Posterior cingulate gyrus (tissue), 11 donors: ENCODE data around the gene ADGRF5.

Experiments
- DNase-seq, 10 donors: peaks; one replicate each; pipeline versions ENCODE4 v3.0.0 to v3.0.0-alpha.2; 2020 to 2021; ENCODE audit warnings: mixed read lengths in 3 of 10
- intact Hi-C: fragments of 100-400 bp; cut with DNase I; formaldehyde crosslinking; loops from one replicate; pipeline ENCODE4 v1.15.1; 2023

Gene ADGRF5

DNA sequence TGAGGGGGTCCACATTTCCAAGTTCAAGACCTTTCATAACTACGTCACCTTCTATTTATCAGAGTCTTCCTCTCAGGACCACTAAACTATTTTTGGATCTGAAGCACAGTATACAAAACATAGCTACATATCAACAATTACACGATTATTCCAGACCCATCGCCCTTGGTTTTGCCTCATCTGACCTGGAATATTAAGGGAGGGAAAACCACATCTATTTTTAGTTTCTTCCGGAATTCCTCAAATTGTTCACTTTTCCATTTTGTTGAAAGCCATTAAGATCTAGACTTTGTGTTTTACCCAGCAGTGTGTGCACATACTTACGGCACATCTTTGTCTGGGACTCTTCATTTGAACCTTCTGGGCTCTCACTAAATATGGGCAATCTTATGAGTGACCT lies 12.0 kb upstream of the ADGRF5 start:
- intact Hi-C loops = no loop called here
- no peak for DNase-seq

DNA sequence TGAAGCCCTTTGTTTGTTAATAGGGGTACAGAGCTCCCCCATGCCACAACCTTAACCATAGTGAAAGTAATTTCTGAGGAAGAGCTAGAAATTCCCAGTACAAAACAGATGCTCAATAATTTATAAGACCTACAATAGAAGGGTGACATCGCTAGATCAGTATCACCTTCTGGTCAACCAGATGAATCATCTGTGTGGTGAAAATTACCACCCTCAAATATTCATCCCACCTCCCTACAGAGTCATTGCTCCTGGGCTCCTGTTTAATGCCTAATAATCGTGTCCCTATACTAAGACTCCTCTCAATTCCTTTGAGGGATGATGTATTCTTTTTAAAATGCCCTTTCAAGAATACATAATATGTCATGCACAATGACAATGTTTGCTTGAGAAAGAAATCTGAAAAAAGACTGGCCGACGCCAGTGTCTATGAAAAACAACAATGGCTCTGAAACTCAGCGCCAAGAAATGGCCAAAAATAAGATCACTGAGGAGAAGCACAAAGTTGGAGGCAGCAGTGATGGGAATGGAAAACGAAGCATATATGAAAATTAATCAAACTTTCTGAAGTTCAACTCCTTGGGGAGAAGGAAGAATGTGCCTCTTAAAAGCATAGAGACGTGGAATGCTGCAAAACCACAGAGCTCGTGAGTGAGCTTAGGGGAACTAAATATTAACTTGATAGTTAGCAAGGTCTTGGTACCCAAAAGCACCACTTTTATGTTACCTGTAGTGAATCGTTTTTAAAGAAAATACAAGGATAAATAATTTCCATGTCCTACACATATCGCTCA lies 11.0 kb upstream of the ADGRF5 start:
- intact Hi-C loops = no loop called here
- no peak for DNase-seq

DNA sequence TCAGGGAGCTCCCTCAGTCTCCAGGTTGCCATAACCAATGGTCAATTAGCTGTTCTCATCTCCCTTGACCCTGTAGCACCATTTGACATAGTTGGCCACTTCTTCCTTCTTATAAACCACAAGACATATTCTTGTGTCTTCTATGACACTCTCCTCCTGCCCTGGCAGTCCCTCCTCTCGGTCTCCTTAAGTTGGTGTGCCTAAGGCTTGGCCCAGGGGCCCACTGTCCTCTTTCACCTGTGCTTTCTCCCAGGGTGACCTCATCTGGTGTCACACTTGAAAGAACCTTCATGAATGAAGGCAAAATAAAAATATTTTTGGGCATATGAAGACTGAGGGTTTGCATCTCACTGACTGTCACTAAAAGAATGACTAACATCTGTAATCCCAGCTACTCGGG lies 9.7 kb upstream of the ADGRF5 start:
- intact Hi-C loops = no loop called here
- no peak for DNase-seq

GRCh38 chr6:46930331-46930730 lies 8.6 kb upstream of the ADGRF5 start:
- no peak for DNase-seq
- intact Hi-C loops = no loop called here

DNA sequence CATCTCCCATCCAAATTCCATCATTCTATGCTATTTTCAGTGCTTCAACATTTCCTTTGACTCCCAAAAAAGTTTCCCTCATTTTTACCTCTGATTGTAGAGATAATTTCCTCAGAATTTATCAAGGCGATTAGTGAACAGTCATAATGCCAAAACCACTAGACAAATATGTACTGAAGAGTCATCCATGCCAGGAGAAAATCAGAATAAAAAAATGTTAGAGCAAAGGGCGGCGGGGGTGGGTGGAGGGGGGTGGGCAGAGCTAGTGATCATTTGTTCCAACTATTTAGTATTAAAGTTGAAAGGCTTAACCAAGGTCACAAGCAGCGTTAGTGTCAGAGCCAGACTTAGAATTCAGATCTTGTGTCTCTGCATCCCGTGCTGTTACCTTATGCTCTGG lies 5.3 kb upstream of the ADGRF5 start:
- intact Hi-C loops = no loop called here
- no peak for DNase-seq

GRCh38 chr6:46926481-46926880 lies 4.7 kb upstream of the ADGRF5 start:
- intact Hi-C loops = no loop called here
- DNase-seq = no peak

- intact Hi-C loops = no loop called here
- no peak for DNase-seq
These were observed 4.0 kb upstream of the ADGRF5 start for GRCh38 chr6:46925563-46926253.

- intact Hi-C loops = no loop called here
- DNase-seq = no peak
These were observed 1.7 kb upstream of the ADGRF5 start for GRCh38 chr6:46923476-46923875.

- intact Hi-C loops = no loop called here
- DNase-seq = no peak
These were observed 679 bp downstream of the ADGRF5 start for GRCh38 chr6:46921059-46921458.

DNA sequence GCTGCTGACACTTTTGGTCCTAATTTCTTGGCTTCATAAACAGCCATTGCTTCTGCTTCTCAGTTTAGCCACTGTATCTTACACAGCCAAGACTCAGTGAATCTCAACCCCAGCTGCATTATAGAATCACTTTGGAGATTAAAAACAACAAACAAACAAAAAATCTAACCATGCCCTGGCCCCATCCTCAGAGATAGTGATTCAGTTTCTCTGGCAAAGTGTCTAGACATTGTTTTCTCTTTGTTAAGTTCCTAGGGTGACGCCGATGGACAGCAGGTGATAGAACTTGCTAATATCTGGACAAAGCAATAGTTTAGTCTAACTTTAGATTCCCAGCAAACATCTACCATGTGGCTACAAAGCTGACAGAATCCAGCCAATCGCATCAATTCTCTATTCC lies 2.9 kb downstream of the ADGRF5 start:
- intact Hi-C loops = no loop called here
- no peak for DNase-seq

DNA sequence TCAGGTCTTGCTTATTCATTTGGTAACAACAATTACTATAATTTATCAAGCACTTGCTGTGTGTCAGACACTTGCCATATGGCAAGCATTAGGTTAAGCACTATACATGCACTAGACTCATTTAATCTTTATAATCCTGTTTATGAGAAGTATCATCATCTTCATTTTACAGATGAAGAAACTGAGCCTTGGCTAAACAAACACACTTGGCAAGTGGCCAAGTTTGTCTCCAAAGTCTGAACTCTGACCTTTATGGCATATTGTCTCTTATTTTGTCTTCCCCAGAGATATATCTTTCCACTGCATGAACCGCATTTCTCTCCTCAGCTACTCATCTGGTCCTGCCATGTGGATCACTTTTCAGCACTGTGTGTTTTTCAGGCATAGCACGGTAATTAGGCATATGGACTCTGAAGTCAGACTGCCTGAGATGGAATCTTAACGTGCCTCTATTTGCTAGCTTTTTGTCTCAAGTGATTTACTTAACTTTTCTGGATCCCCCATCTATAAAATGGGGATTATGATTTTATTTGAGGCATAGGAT lies 4.7 kb downstream of the ADGRF5 start:
- intact Hi-C loops = no loop called here
- no peak for DNase-seq

- intact Hi-C loops = no loop called here
These were observed 5.9 kb downstream of the ADGRF5 start for GRCh38 chr6:46915866-46916265.

DNA sequence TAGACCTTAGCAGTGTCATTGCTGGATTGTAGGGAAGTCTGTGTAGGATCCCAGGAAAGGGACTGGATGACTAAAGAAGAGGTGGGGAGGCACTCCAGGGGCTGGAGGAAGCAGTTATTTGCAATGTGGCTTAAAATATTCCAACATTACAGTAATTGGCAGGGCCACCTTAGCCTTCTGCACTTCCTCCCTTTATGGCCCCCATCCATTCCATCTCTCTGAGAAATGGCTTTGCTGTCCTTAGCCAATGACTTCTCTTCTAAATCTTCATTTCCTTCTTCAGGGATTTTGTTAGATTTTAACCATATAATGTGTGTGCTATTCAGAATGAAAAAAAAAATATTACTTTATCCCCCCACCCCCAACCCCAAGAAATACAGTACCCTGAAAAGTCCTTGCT lies 6.4 kb downstream of the ADGRF5 start:
- intact Hi-C loops = no loop called here
- no peak for DNase-seq

More at GRCh38 chr6:46915866-46916265, 5.9 kb downstream of the ADGRF5 start:
- no peak for DNase-seq

DNA sequence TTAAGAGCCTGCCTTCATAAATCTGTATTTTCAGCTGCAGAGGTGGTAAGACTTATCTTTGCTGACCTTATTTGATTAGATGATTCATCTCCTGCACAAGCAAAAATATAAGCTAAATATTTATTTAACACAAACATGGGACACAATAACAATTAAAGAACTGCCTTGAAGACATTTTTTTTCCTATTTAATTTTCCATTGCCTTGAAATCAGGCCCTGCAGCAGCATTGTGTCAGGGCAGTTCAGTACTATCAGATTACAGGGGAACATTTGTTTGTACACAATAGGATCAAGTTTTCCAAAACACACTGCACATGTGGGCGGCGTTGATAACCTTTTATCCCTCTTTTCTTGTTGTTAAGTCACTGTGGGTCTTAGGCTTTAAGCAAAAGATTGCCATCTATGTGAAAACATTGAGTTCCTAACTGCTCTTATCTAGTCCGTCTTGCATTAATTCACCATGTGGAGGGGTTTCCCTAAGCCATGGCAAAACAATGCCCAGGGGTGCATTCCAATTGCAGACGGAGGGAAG lies 7.4 kb downstream of the ADGRF5 start:
- intact Hi-C loops = no loop called here
- no peak for DNase-seq

- DNase-seq = no peak
- intact Hi-C loops = no loop called here
These were observed 12.4 kb downstream of the ADGRF5 start for GRCh38 chr6:46909371-46909770.

DNA sequence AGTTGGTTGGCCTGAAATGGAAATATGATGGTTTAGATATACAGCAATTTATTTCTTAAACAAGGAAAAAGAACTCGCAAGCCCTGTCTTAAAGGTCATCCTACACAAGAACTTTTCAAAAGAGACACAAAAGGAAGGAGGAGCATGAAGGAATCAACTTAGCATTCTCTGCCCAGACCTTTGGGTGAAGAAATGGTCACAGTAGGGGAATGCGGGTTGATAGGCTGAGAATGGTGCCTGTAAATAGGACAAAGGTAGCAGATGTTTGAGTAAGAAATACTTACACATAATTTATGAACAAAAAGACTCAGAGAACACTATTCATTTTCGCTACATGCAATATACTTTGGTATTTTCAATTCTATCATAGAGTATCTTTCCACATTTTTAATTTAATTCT lies 15.0 kb downstream of the ADGRF5 start:
- intact Hi-C loops = no loop called here
- DNase-seq = no peak

DNA sequence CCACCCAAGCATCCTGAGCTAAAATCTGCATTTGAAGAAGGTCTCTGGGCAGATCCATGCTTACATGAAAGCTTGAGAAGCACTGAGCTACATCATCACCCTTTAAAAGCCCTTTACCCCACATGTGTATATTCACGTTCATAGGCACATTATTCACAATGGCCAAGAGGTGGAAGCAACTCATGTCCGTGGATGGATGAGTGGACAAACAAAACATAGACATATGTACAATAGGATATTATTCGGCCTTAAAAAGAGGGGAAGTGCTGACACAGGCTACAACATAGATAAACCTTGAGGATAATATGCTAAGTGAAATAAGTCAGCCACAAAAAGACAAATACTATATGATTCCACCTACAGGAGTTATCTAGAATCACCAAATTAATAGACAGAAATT lies 17.6 kb downstream of the ADGRF5 start:
- no peak for DNase-seq
- intact Hi-C loops = no loop called here

DNA sequence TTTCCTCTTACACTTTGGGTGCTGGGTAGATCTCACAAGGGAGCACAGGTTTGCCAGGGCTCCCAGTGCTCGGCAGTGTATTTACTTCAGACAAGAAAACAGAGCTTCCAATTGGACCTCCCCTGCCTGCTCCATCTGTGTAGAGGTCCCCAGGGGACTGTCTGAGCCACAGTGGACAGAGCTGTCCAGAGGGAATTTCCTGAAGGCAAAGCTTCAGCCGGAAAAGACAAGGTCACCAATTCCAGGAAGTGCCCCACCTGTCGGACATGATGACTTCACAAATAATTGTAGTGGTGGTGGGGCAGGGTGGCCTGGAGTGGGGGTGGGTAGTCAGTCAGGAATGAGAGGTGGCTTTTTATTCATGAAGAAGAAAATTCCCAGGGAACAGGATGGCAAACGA lies 18.6 kb downstream of the ADGRF5 start:
- intact Hi-C loops = no loop called here
- DNase-seq = no peak

DNA sequence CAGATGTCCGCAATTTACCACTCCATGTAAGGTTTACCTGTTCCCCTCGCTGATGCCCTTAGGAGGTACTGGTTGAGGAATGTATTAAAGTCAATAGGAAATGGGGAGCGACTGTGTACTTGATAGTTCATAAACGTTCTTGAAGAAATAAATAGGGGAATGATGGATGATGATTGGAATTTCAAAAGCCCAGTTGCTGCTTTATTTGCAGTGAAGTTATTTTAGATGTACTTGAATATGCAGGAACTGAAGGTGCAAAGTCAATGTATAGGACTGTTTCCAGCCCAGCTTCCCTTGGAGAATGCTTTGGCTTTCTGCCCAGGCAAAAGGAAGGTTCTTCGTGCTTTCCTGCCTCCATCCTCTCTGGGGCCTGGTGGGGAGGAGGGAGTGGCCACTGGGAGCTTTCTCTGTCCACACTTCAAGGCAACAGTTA lies 19.8 kb downstream of the ADGRF5 start:
- no peak for DNase-seq

DNA sequence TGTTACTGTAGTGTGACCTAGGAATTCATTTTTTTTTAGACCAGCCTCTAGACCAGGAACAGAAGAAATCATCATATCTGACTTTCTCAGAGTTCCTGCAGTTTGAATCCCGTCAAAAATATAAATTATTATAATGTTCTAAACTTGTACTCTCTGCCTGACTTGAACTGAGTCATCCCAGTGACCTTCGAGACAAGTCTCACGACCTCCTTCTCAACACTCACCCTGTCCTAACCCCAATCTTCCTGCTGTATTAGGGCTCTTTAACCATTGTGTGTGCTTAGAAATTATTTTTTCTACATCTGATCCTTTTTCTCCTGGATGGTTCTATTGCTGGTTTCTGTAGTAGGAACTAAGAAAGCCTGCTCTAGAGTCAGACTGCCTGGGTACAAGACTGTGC lies 21.5 kb downstream of the ADGRF5 start:
- intact Hi-C loops = no loop called here
- DNase-seq = no peak

More for the DNA sequence above, 19.8 kb downstream of the ADGRF5 start:
- intact Hi-C loops = no loop called here

- intact Hi-C loops = no loop called here
- DNase-seq = no peak
These were observed 22.1 kb downstream of the ADGRF5 start for GRCh38 chr6:46899659-46900058.

GRCh38 chr6:46898006-46898405 lies 23.7 kb downstream of the ADGRF5 start:
- no peak for DNase-seq
- intact Hi-C loops = no loop called here
